Lower leg skin (tissue), 3 donors: Measurements from ENCODE around the gene NTM.

Experiments used
- POLR2A ChIP-seq, 2 donors: fragments of 450-650 bp; IDR thresholded peaks; one replicate each; pipeline ENCODE4 v1.6.1; 2016 to 2017; ENCODE audit warnings: antibody characterized with exemption in 2 of 2, mild to moderate bottlenecking in 1 of 2, moderate library complexity in 1 of 2
- TF ChIP-seq, protein P1 (sequence below), 3 donors: fragments of 450-650 bp; IDR thresholded peaks; one replicate each; pipeline ENCODE4 v1.5.1; 2016; ENCODE audit warnings: antibody characterized with exemption in 3 of 3, mild to moderate bottlenecking in 3 of 3, moderate library complexity in 2 of 3

- TF ChIP-seq, protein P1, sequence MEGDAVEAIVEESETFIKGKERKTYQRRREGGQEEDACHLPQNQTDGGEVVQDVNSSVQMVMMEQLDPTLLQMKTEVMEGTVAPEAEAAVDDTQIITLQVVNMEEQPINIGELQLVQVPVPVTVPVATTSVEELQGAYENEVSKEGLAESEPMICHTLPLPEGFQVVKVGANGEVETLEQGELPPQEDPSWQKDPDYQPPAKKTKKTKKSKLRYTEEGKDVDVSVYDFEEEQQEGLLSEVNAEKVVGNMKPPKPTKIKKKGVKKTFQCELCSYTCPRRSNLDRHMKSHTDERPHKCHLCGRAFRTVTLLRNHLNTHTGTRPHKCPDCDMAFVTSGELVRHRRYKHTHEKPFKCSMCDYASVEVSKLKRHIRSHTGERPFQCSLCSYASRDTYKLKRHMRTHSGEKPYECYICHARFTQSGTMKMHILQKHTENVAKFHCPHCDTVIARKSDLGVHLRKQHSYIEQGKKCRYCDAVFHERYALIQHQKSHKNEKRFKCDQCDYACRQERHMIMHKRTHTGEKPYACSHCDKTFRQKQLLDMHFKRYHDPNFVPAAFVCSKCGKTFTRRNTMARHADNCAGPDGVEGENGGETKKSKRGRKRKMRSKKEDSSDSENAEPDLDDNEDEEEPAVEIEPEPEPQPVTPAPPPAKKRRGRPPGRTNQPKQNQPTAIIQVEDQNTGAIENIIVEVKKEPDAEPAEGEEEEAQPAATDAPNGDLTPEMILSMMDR (IDR thresholded peaks at IDR 0.05), result no peak
- TF ChIP-seq POLR2A (IDR thresholded peaks at IDR 0.05), result no peak
Observed at GRCh38 chr11:131598305-131598704, 227.9 kb downstream of the NTM start.
